Smooth muscle cell of the brain vasculature (primary cell): ENCODE data around the gene RNF187.
"Not testable (repeated sequence)": the region's sequence is repeated elsewhere in the genome, so short reads cannot be mapped to it uniquely, and the experiment has no call there.

Experiments
- DNase-seq: peaks from one replicate; pipeline ENCODE4 v3.0.0-alpha.2; 2012; ENCODE audit warnings: low read depth, low spot score

Gene RNF187

DNA sequence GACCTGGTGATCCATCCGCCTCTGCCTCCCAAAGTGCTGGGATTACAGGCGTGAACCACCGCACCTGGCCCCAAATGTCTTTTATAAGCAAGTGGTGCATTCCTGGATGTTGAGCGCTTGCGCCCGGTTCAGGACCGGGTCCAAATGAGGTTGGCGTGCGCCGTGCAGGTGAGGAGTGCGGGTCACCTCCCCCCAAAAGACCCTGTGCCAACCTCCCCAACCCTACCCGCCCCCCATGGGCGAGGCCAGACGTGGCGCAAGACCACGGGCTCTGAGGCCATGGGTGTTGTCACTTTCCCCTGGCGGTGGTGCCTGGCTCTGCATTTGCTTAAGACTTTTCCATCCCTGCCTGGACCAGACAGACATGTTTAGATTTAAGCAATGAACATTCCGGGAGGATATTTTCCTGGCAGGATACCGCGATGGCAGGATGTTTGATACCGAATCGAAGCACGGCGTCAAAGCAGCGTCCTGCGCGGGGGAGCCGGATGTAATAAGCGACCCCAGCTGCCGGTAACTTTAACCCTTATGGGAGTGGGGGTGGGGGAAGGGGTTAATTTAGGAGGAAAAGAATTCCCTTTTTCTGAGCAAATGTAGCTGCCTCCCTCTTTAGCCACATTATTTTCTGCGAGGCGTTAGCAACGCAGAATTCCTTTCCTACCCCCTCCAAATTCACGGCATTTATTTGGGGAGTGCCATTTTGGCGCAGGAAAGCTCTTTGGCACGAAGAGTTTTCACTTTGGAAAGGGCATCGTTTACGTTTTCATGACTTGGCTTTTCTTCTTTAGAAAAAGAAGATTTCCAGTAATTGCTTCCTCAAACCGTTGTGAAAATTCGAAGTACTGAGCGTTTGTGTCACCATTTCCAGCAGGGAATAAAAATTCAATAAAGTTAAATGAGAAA, 27.8 kb upstream of the RNF187 start:
- DNase-seq = no peak

DNA sequence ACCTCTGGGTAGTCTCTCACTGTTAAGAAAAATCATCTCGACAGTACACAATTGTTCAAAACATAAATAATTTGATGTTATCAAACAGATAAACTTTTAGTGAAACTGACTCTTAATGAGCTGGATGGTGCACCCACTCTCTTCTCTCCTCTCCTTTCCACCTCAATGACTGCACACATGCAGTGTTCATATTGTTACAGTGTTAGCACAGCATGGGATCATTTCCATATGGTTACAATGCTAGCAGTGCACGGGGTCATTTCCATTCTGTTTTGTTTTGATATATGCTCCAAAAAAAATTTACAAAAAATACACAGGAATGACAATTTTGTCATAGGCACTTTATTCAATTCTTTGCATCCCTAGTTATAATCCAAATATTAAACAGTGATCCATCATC, 26.4 kb upstream of the RNF187 start:
- DNase-seq = no peak

DNA sequence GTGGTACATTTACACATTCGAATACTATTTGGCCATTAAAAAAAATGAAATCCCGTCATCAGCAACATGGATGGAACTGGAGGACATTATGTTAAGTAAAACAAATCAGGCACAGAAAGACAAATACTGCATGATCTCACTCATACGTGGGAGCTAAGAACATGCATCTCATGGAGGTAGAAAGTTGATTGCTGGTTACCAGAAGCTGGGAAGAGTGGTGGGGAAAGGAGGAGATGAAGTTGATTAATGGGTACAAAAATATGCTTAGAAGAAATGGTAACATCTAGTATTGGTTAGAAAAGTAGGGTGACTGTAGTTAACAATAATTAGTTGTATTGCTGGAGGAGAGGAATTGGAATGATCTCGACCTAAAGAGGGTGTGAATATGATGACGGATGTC, 24.6 kb upstream of the RNF187 start:
- no peak for DNase-seq

GRCh38 chr1:228463009-228463558, 24.1 kb upstream of the RNF187 start:
- DNase-seq = no peak

GRCh38 chr1:228463559-228464455, 23.4 kb upstream of the RNF187 start:
- DNase-seq = no peak

DNA sequence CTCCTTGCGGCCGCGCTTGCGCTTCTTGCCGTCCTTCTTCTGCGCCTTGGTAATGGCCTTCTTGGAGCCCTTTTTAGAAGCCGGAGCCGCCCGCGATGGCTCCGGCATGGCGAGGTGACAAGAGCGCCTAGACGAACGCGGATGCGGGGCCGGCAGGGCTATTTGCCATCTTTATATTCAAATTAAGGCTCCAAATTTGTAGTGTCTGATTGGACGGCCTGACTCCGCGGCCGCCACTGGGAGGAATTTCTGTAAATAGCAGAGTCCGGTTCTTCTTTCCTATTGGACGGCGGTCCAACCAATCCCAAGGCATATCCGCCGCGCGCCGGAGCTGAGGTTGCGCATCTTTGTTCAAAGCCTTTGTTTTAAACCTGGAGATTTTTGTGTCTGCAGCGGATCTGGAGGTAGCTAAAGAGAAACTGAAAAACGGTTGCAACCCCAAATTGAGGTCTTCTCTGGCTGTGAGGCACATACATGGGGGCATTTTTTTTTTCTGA, 22.6 kb upstream of the RNF187 start:
- no peak for DNase-seq

DNA sequence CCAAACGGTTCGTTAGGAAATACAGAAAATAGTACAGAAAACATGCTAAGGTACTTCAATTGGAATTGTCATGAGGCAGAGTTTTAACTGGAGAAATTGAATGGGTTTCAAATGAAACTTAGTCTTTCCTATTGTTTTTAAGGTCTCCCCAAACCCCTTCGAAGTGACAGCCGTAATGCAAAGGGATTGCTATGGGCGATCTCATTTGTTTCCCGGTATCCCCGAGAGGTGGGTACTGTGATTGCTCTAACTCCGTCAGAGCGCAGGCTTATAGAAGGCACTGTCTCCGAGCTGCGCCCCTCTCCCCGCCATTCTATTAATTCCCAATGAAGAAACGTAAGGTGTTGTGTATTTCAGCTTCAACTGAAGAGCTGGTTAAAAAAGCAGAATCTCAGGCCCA, 22.0 kb upstream of the RNF187 start:
- DNase-seq = no peak

- no peak for DNase-seq
Observed at GRCh38 chr1:228465571-228466146, 21.5 kb upstream of the RNF187 start.

GRCh38 chr1:228468188-228468587, 19.0 kb upstream of the RNF187 start:
- not testable (repeated sequence) for DNase-seq

- no peak for DNase-seq
Observed at GRCh38 chr1:228469413-228470162, 17.6 kb upstream of the RNF187 start.

DNA sequence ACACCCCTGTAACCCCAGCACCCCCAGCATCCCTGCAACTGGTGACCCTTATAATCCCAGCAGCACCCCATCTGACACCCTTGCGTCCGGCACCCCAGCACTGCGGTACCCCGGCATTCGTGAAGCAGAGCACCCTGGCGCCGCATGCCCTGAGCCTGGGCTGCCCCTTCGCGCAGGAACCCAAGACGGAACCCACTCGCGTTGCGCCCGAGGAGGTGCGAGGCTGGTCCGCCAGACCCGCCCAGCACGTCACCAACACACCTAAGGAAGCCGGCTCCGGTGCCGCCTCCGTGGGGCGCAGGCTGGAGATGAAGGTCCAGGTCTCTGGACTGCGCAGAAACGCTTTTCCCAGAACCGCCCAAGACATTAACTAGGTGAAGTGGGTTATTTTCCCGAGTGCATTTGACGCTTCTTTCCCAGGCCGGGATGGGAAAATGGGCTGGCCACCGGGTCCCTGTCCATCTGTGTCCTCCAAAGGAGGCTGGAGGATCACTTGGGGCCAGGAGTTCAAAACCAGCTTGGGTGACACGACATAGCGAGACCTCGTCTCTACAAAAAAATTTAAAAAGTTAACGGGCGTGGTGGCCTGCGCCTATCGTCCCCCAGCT, 15.9 kb upstream of the RNF187 start:
- DNase-seq = no peak

GRCh38 chr1:228471762-228472398, 15.3 kb upstream of the RNF187 start:
- no peak for DNase-seq

DNA sequence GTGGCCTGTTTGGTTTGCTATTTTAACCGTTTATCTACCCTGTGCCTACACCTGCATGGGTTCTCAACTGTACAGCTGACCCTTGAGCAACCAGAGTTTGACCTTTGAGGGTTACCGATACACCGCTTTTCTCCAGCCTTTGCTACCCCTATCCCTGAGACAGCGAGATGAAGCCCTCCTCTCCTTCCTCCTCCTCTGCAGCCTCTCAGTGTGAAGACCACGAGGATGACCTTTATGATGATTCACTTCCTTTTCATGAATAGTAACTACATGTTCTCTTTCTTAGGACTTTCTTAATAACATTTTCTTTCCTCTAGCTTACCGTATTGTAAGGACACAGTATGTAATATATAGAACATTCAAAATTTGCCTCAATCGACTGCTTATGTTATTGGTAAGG, 14.5 kb upstream of the RNF187 start:
- no peak for DNase-seq

- no peak for DNase-seq
Observed at GRCh38 chr1:228474507-228474906, 12.7 kb upstream of the RNF187 start.

DNA sequence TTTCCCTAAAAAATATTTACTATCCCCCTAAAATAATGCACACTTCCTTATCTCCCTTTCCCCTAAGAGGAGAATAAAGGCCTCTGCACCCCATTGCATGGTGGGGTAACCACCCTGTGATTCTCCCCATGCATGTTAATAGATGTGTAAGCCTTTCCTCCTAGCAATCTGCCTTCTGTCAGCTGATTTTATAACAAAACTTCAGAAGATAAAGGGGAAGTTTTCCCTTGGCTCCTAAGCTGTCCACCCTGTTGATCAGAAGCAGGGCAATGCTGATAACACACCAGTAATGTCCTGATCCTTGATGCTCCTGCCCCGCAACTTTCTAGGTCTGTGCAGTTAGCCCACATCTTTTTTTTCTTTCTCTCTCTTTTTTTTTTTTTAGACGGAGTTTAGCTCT, 11.4 kb upstream of the RNF187 start:
- no peak for DNase-seq

DNA sequence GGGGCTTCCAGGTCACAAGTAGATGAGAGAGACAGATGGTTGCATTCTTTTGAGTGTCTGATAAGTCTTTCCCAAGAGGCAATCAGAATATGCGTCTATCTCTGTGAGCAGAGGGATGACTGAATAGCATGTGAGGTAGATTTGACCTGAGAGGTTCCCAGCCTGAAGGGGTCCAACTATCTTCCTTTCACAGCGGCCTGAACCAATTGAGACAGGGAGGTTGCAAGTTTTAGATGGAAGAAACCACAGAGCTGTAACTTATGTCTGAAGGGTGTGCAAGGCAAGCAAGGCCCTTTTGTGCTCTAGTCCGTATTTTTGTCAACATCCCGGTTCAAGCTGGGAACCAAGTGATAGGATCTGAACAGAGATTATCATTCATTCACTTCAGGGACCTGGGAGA, 9.9 kb upstream of the RNF187 start:
- no peak for DNase-seq

DNA sequence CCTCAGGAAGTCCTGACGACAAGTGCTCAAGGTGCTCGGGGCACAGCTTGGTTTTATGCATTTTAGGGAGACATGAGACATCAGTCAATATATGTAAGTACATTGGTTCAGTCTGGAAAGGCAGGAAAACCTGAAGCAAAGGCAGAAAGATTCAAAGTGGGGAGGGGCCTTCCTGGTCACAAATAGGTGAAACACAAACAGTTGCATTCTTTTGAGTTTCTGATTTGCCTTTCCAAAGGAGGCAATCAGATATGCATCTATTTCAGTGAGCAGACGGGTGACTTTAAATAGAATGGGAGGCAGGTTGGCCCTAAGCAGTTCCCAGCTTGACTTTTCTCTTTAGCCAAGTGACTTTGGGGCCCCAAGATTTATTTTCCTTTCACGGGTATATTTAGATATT, 8.9 kb upstream of the RNF187 start:
- no peak for DNase-seq

DNA sequence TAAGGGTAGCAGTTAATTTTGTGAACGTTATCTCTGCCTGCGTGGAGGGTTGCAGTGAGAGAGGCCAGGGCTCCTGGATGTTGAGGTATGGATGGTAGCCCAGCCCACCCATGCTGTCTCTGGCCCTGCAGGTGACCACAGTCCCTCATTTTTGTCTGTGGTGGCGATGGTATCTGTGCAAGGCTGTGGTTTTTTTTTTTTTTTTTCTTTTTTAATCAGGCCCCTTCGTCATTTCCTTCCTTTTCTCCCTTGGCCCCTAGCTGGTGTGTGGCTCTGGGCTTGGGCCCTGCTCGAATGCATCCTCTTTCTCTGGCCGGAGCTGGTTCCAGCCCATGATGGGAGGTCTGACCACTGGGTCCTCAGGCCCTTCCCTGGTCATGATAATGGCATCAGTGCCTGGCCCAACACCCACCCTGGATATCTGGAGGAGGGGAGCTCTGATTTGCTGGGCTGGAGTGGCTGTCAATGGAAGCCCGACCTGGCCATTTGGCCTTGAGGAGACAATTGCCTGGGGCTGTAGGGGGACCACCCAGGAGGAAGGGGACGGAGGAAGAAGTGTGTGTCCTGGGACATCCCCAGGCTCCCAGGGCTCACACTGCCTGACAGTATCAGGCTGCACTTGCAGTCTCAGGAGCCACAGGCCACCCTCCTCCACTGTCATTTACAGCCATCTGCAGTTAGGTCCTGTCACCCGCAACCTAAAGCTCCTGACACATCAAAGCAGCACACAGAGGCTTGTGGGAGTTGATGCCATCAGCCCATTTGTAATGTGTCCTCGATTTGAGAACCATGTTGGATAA, 8.1 kb upstream of the RNF187 start:
- no peak for DNase-seq

DNA sequence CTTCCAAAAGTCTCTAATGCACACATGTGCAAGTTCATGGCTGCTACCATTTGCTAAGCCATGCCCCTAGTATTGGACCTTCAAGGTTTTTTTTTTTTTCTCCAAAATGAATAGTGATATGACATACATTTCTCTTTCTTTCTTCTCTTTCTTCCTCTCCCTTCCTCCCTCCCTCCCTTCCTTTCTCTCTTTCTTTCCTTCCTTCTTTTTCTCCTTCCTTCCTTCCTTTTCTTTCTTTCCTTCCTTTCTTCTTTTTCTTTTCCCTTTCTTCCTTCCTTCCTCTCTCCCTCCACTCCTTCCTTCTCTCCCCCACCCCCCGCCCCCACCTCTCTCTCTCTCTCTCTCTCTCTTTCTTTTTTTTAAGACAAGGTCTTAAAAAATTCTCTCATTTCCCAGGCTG, 3.4 kb upstream of the RNF187 start:
- no peak for DNase-seq
